HG02973 (cell line): Measurements from ENCODE around the gene MCC.
A peak's percentile ranks its signal among the peaks of the same experiment; 100 is the strongest.

ENCODE experiments used
- ATAC-seq: cut with Tn5 transposase; IDR thresholded peaks from one replicate; pipeline ENCODE4 v1.9.1; 2021; ENCODE audit warnings: moderate library complexity; ENCODE audit not compliant: unreplicated experiment

The MCC gene

DNA sequence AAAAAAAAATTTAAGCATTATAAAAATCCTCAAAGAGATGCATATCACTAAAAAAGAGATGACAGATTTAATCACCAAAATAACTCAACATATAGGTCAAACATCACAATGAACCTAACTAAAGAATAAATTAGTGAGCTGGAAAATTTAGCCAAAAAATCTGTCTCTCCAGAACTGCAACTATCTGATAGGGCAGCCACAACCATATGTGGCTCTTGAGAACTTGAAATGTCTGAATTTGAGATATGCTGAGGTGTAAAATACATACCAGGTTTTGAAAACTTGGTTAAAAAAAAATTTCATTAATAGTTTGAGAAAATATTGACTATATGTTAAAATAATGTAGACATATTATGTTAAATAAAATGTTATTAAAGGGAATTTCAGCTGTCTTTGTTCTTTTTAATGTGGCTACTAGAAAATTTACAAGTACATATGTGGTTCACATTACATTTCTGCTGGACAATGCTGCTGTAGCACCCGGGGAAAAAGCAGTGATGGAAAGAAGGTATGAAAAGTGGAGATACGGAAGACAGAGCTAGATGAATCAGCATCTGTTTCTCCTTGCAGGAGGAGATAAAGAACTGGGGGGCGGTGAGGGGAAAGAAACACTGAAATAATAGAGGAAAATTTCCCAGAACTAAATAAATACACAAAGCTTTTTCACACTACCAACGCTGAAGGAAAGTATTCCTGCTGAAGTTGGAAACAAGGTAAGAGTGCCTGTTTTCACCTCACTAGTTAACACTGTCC lies 445.6 kb downstream of the MCC start:
- ATAC-seq: no peak

DNA sequence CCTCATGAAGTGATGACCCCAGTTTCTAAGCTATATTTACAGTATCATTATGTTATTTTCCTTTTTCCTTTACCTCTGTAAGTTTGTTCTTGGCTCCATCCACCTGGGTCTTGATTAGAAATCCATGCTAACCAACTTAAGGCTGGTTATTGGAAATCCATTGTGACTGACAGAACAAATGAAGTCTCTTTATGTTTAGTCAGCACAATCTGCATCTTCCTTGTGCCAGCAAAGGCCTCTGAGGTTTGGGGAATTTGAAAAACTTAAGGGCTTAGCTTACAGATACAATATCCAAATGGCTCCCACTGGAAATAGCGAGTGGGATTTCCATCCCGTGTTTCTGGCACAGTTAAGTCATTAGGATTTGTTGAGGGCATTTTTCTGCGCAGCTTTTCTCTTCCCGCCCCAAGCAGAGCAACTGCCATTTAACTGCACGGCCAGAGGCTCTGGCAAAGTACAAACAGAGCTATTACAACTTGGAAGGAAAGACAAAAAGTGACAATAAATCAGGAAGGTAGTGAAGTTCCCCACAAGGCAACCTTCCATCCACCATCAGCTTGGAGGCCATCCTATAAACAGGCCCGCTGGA lies 447.5 kb downstream of the MCC start:
- ATAC-seq: no peak

DNA sequence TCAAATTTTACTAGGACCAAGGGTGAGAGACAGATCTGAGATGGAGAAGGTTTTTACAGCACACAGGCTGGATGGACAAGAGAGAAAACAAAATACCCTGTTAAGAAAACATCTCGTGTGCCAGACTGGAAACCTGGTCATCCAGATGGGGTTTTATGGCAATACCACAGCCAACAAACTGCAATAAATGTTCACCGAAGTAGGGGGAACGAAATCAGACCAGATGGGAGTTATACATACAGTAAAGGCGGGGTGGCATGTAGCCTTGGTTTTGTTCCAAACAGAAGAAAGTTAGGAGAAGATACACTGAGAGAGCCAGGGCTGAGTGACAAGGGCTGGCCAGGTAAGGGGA lies 448.3 kb downstream of the MCC start:
- no peak for ATAC-seq

DNA sequence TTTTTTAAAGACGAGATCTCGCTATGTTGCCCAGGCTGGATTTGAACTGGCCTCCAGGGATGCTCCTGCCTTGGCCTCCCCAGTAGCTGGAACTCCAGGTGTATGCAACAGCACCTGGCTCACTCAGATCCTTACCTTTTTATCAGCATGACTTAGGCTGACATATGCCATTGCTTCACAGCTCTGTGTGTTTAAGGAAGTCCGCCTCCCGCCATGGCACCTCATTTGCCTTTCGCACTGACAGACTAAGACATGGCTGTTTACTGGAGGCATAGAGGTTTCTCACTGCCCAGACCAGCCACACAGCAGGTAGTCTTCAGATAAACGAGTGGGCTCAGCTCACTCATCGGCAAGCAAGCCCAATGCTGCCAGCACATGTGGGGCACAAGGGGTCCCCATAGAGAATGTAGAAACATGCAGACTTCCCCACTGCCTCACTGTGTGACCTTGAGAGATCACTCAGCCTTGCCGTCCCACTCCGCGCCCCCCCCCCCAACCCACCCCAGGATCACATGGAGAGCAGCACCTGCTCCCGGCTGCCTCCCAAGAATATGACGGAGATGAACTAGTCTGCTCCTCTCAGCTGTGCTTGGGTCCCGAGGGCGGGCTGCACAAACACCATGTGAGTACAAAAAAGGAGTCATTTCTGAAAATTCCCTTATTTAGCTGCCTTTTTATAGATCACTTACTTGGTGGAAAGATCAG lies 448.9 kb downstream of the MCC start:
- no peak for ATAC-seq

DNA sequence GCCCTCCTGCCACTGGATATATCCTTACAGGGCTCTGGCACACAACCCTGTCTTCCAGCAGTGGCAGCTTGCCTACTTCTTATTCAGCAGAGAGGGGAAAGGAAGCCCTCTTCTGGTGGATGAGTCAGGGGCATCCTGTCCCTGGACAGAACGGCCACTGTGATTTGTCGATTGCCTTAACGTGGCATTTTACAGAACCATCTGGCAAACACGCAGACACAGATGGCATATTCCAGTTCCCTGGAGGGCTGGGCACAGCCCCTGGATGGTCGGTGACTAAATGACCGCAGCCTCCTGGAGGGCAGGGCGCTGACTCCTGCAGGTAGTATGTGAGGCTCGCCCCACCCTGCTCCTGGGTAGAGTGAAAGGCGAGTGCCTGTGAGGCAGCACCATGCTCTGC lies 449.5 kb downstream of the MCC start:
- no peak for ATAC-seq

DNA sequence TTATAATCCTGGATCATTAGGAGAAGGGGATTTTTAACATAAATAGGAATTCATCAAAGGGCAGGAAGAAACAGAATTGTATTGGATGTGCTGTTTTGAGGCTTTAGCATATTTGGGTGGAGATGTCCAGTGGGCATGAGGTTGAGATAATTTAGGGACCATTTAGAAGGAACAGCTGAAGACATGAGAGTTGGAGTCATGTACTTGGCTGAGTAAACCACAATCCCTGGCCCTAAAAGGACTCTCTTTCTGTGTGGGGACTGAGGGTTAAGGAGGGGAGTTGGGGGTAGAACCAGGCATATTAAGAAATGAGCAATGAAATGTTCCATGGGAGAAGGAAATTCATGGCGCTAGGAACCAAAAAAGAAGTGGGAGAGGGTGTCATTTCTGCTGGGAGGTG lies 450.1 kb downstream of the MCC start:
- no peak for ATAC-seq

DNA sequence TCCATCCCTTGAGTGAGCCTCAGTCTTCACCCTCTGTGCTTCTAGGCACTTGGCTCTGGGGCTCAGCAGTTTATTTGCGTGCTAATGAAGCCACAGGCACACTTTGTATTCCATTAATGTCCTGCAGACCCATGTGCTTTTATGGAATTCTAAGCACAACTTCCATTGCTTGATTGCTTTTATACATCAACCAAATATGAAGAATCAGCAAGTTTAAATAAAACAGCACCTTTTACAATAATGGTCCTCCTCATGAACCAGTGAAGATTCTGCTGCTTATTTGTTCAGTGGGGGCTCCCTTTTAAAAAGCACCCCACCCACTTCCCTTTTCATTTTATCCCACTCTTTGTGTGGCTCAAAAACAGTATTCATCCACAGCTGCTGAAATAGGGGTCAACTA lies 451.4 kb downstream of the MCC start:
- ATAC-seq: no peak

DNA sequence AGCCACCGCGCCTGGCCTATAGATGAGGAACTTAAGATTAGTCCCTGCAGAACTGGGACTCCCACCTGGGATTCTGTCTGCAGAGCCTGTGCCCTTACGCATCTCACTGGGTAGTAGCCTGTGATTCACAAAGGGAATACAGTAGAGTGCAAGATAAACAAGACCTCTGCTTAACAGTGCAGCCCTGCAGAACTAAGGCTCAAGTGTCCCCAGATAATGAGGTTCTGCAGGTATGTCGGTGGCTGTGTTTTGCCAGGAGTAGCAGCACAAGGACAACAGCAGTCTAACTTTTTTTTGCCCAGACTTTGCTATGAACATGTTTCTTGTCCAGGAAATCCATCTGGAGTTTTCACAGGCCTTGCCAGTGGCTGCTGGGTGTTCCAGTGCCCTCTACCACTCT lies 451.9 kb downstream of the MCC start:
- no peak for ATAC-seq

DNA sequence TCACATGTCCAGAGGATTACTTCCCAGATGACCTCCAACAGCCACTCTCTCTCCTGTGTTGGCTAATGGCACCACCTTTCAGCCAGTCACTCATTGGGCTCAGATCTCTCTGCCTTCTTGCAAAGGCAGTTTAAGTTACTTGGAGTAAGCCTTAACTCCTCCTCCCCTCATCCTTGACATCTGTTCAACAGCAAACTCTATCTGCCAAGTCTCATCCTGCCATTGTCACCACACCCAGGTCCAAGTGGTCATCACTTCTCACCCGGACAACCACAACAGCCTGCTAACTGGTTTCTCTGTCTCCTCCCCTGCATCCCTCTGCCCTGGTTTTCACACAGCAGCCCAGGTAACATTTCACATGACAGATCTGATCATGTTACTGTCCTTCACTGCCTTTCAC lies 453.2 kb downstream of the MCC start:
- no peak for ATAC-seq

DNA sequence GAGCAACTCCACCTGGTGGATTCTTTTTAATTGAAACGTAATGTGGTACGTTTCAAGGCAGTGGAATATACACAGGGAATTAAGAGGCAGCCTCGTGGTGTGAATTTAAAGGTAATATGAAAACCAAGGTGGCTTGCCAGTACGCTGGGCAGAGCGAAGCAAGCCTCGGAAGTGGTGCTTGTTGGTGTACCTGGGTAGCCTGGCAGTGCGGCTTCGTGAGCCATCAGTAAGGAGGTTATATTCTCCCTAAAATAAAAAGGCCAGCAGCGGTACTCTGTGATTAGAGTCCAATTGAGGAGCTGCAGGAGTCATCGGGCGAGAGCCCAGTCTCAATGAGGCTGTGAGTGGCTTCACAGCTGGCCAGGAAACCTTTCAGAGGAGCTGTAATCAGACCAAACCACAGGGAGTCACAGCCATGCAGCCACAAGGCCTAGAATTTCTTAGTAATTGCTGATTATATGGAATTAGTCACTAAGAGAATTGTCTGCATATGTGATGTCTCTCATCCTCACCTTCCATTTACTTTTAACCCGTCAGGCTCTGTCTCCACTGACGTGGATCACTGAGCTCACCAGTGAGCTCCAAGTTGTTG lies 454.0 kb downstream of the MCC start:
- no peak for ATAC-seq

DNA sequence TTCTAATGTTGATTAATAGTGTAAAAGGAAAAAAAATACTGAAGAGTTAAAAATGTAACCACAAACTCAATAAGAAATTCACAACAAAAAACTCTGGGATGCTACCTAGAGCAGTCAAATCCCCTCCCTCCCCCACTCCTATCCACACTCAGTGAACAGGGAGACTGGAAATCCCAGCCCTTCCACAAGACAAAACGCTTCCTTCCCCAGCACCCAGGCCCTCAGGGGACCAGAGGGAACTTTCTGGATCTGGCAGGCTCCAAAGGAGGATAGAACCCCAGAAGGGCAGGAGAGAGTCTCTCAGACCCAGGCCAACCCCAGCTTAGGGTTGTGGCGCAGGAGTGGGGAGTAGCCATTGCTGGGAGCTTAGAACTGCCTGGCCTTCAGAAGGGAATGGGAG lies 456.7 kb downstream of the MCC start:
- ATAC-seq: no peak

DNA sequence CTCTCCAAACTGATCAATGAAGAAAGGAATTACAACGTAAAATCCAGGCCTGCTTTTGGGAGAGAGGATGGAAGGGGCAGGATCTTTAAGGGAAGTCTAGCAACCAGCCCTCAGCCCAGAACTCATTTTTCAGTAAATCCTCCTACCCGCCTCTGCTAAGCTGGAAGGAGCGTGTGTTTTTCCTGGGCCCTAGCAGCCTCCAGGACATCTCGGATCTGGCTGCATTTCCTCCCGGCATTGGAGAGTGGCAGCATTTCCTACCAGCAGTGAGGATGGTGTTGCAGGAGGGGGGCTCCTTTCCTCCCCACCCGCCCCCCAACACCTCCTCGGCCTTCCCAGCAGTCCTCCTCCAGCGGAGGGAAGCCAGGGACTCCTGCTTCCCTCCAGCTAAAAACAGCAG lies 457.1 kb downstream of the MCC start:
- no peak for ATAC-seq

DNA sequence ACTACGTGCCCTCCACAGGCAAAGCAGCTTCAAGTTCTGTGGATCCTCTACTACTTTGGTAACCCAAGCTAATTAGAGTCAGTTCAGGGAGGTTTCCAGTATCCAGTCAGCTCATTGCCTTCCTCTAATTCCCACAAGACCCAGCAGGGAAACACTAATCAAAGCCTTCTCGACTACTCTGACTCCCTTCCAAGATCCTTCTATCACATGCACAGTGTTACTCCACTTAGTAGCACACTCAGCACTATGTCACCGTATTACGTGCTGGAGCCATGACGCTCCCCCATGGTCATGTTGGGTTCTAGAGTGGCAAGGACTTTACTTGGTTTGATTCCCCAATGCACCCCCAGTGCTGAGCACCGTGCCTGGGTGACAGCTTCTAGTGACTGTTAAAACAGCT lies 458.6 kb downstream of the MCC start:
- ATAC-seq: no peak

DNA sequence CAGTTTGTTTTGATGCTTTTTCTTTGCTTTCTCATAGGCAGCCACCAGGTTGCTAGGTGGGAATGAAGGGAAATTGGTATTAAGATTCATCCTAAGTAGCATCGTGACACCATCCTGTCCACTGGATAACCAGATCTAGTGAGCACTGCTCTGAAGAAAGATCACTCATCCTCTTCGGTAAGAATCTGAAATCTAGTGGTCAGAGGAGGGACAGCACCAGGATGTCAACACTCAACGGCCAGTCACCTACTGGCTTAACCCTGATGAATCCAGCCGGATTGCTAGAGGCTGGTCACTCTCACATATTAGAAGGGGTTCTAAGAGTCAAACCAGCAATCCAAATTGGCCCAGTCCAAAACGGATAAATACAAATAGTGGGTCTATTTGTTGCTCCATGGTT lies 460.8 kb downstream of the MCC start:
- ATAC-seq: no peak

DNA sequence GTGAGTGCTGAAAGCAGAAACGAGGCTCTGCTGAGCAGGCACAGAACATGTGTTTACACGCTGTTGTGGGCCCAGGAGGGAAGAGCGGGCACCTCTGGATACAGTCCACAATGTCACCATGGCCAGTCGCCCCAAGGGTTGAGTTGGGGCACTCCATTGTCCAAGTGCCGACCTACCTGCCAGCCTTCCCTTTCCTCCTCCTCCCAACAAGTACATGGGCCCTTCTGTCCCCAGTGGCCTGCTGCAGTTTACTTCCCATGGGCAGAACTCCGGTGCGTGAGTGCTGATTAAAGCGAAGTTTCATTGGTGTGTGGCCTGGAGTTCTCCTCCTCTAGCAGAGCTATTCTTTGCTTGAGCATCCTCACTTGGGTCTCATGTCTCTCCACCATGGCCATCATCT lies 461.2 kb downstream of the MCC start:
- no peak for ATAC-seq

DNA sequence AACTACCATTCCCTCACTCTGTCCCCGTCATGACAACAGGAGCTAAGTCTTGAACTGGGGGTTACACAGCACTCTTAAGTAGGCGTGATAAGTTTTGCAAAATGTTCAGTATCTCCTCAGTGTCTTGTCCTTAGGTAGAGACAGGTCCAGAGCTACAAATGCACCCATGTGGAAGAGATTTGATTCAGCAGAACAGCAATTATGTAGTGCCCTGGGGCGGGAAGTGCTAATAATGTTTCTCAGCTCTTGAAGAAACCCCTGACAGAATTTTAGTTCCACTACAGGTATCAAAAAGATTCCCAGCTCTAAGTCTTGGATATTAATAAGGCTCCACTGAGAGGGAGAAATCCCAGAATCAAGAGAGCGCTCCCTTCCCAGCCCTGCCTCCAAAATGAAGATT lies 462.0 kb downstream of the MCC start:
- no peak for ATAC-seq

DNA sequence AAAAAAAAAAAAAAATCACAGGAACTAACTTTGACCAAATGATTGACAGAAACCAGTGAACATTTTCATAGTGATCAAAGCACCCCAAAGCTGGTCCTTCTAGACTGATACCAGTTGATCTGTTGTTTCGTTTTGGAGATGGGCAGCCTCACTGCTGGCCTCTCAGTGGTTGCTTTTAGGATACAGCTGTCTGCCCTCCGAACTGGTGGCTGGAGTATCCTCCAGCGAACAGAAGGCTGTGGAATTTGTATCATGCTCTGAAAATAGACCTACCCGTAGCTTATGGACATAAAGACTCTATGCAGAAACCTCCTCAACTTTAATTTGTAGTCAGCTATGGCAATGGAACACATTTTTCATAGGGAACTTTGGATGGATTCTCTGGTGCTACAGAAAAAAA lies 462.7 kb downstream of the MCC start:
- ATAC-seq: no peak

DNA sequence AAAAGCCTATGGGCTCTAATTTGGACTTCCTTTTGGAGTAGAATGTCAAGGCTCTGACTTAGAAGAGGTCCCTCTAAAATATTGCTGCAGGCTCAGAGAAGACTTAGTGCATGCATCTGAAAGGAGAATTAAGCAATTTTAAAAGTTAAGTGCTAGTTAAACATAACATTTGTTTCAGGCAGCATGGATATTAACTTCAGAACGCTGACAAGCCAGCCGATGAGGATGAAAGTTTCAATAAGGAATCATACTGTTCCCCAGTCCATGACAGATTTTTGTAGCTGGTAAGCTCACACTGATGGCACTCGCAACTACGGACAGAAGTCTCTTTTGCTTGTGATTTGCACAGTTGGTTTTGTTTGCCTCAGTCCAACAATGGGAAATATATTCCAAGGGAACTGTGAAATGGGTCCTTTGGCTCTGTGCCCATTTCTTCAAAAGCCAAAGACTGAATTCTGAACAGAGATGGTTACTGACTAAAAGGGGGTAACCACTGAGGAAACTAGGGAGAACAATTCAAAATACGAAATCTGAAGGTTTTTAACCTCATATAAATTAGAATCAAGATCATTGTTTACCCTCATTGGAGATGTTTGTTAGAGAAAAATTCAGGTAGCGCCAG lies 464.1 kb downstream of the MCC start:
- ATAC-seq: no peak

DNA sequence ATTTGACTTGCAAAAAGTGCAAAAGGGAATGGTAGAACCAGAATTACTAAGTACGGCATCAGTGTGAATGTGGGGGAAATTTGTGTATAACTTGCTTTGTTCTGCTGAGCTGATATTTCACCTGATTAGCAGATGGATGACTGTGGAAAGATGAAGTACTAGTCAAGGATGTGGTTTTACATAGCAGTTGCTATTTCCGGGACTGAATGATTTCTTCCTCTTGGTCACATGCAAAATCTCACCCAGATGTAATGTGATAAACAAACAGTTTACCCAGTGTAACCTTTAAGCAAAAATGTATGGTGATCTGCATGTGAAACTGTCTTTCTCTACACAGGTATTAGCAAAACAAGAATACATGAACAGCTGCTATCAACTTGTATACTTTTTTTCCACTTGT lies 465.6 kb downstream of the MCC start:
- ATAC-seq: peak; percentile 75

DNA sequence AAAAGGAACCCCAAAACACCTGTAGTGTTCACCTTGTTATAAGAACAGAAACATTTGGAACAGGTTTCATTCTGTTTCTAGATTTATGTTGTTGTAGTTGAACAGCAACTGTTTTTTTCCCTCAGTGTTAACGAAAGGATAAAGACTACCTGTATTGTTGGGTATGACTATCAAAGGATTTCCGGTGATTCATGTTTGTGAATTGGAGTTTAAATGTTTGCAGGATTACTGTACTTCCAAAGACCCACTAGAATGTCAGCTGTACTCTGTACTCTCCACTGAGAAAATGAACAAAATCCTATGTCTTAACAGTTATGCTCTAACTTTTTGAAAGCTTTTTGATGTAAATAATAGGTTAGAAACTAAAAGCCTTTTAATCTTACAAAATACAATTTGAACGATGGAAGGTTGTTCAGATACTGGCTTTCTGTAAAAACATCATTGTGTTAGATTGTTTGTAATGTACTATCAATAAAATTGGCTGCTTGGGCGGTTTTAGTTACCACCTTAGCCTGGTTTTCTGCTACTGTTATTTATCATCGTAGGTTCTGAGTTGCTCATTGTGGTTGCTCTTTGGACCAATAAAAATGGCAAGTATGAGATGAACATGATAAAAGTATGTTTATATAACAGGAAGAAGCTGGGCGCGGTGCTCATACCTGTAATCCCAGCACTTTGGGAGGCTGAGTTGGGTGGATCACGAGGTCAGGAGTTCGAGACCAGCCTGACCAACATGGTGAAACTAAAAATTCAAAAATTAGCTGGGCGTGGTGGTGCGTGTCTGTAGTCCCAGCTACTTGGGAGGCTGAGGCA lies 467.6 kb downstream of the MCC start:
- no peak for ATAC-seq
